ENCODE measurements around the gene CCDC60. TPM values are rescaled to one million over a fixed set of nuclear protein-coding genes. Genes with fewer than 3 reads are reported as not detected.

Gene CCDC60
- total RNA-seq, 2 experiments from 2014 or later = not detected

DNA sequence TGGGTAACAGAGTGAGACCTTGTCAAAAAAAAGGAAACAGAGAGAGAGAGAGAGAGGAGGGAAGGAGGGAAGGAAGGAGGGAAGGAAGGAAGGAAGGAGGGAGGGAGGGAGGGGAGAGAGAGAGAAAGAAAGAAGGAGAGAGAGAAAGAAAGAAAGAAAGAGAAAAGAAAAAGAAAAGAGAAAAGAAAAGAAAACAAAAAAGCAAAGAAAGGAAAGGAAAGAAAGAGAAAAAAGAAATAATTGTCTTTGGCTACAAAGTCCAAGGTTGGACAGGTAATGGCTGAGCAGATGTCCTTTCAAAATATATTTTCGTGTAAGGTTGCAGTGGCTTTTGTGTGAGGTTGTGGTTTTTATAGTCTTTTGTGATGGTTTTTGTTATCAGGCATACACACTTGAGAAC is 21.6 kb upstream of the CCDC60 start:
- Mint-ChIP-seq H3K9me3 (no peaks in the 10 kb centered on the region), H3K36me3 (ENCODE audit: low read depth) (no peaks in the 10 kb centered on the region), H3K4me3 (no peak overlapping the region), H3K27me3 (ENCODE audit: low read depth) (no peaks in the 10 kb centered on the region), H3K27ac (no peak overlapping the region), H3K4me1 (ENCODE audit: low read depth) (no peaks in the 10 kb centered on the region)
- intact Hi-C loops (cut with micrococcal nuclease) = no loop called here
- no peak for DNase-seq
- CTCF ChIA-PET = no interaction called here

DNA sequence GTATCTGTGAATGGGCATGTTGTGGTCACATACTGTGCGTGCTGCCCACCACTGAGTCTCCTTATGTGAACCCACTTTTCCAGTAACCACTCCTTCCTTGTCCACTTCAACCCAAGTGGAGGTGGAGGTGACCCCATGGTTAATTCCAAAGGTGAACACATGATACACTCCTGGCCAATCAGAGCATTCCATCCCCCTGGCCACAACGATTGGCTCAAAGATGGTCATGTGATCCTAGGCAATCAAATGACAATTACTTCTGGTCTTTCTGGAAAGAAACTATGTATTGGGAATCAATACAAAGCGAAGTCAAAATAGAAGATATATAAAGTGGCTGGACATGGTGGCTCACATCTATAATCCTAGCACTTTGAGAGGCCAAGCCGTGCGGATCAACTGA is 20.2 kb upstream of the CCDC60 start:
- no peaks in the 10 kb centered on the region for H3K4me1 Mint-ChIP-seq (ENCODE audit: low read depth)
- intact Hi-C loops (cut with micrococcal nuclease) = no loop called here
- no peak for DNase-seq
- no peaks in the 10 kb centered on the region for H3K9me3 Mint-ChIP-seq
- no peak overlapping the region for H3K4me3 Mint-ChIP-seq
- no peaks in the 10 kb centered on the region for H3K36me3 Mint-ChIP-seq (ENCODE audit: low read depth)
- H3K27me3 Mint-ChIP-seq (ENCODE audit: low read depth) = no peaks in the 10 kb centered on the region
- CTCF ChIA-PET = no interaction called here
- no peak overlapping the region for H3K27ac Mint-ChIP-seq

DNA sequence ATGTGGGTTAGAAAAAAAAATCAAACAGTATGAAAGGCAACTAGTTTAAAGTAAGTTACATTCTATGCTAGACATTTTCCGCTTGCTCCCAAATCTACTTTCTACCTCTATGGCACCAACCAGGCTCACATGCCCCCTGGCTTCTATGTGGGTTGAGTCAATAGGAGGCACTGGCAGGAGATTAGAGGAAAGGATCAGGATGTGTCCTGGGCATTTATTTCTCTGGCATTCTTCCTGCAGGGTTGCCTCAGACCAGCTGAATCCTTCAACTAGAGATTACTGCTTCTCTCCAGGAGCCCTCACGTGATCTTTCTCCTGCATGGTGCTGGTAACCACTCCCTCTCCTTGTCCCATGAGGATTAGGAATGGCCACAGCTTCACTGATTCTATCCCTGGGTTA is 14.9 kb upstream of the CCDC60 start:
- peaks cover 11% of the 10 kb centered on the region for H3K27me3 Mint-ChIP-seq (ENCODE audit: low read depth)
- H3K36me3 Mint-ChIP-seq (ENCODE audit: low read depth) = no peaks in the 10 kb centered on the region
- H3K4me1 Mint-ChIP-seq (ENCODE audit: low read depth) = no peaks in the 10 kb centered on the region
- H3K27ac Mint-ChIP-seq = no peak overlapping the region
- no peaks in the 10 kb centered on the region for H3K9me3 Mint-ChIP-seq
- intact Hi-C loops (cut with micrococcal nuclease) = no loop called here
- DNase-seq = no peak
- H3K4me3 Mint-ChIP-seq = no peak overlapping the region
- CTCF ChIA-PET = no interaction called here

DNA sequence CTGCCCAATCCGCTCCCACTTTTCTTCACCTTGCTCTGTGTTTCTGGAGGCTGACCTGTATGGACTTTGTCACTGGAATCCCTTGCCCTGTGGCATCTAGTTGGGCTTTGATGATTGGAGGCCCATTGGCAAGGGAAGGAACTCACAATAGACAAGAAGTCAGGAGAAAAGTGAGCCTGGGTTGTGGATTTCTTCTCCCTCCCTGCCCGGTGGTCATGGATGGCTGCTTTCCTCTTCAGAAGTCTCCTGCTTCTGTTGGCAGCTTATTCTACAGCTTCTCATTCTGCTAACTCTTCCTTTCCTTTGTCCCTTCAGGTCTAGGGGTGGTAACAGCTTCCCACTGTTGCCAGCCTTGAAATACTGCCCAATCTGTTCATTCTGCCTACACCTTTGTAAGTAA is 13.9 kb upstream of the CCDC60 start:
- no peak for DNase-seq
- CTCF ChIA-PET = no interaction called here
- Mint-ChIP-seq H3K4me3 (no peak overlapping the region), H3K4me1 (ENCODE audit: low read depth) (no peaks in the 10 kb centered on the region), H3K9me3 (no peaks in the 10 kb centered on the region), H3K27ac (no peak overlapping the region), H3K36me3 (ENCODE audit: low read depth) (no peaks in the 10 kb centered on the region), H3K27me3 (ENCODE audit: low read depth) (peaks cover 11% of the 10 kb centered on the region)
- intact Hi-C loops (cut with micrococcal nuclease) = no loop called here

DNA sequence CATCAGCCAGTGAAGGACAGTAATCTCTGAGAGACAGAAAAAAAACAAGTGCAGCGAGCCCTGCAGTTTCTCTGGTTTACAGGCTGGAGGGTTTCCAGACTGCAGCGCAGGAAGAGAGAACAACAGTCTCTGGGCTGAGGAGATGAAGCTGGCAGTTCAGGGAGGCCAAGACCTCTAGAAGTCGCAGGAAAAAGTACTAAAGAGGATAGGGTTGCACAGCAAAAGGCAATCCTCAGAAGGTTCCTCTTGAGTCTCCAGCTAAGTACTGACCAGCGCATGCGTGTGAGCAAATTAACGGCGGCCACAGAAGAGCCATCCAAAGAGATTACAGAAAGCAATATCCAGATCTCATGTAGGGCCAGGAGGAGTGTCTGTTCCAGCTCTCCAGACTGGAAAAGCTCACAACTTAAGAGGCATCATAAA is 12.2 kb upstream of the CCDC60 start:
- Mint-ChIP-seq H3K27ac (no peak overlapping the region), H3K9me3 (no peaks in the 10 kb centered on the region), H3K36me3 (ENCODE audit: low read depth) (no peaks in the 10 kb centered on the region), H3K4me3 (no peak overlapping the region), H3K4me1 (ENCODE audit: low read depth) (no peaks in the 10 kb centered on the region), H3K27me3 (ENCODE audit: low read depth) (peaks cover 11% of the 10 kb centered on the region)
- CTCF ChIA-PET = no interaction called here
- no peak for DNase-seq
- intact Hi-C loops (cut with micrococcal nuclease) = no loop called here

DNA sequence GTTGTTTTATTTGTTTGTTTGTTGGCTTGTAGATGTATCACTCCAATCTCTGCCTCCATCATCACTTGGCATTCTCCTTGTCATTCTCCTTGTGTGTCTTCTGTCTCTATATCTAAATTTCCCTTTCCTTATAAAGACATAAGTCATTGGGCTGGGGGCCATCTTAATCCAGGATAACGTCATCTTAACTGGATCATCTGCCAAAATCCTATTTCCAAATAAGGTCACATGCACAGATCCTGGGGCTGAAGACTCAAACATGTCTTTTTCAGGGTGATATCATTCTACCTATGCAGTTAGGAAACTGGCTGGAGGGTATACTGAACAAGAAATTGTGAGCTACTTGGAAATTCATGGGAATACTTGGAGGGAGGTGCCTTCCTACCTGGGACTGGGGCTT is 8.7 kb upstream of the CCDC60 start:
- H3K9me3 Mint-ChIP-seq = no peaks in the 10 kb centered on the region
- H3K27me3 Mint-ChIP-seq (ENCODE audit: low read depth) = peaks cover 6% of the 10 kb centered on the region
- H3K27ac Mint-ChIP-seq = no peak overlapping the region
- DNase-seq = no peak
- H3K36me3 Mint-ChIP-seq (ENCODE audit: low read depth) = no peaks in the 10 kb centered on the region
- CTCF ChIA-PET = no interaction called here
- H3K4me1 Mint-ChIP-seq (ENCODE audit: low read depth) = no peaks in the 10 kb centered on the region
- intact Hi-C loops (cut with micrococcal nuclease) = no loop called here
- no peak overlapping the region for H3K4me3 Mint-ChIP-seq

DNA sequence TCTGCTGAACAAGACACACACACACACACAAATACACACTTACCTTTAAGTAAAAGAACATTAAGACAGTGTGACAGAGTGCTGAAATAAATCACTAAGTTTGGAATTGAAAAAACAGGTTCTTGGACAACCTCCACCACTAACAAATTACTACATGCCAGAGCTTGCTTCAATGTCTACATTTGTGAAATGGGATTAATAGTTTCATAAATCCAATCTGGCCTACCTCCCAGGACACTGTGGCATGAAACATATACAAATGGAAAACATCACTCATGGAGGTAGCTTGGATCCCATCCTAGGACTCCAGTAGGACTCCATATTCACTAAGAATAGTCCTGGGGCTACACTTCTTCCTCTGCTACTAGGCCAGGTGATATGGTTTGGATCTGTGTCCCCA is 8.2 kb upstream of the CCDC60 start:
- Mint-ChIP-seq H3K27me3 (ENCODE audit: low read depth) (peaks cover 4% of the 10 kb centered on the region), H3K4me3 (no peak overlapping the region), H3K36me3 (ENCODE audit: low read depth) (no peaks in the 10 kb centered on the region), H3K4me1 (ENCODE audit: low read depth) (no peaks in the 10 kb centered on the region), H3K27ac (no peak overlapping the region), H3K9me3 (no peaks in the 10 kb centered on the region)
- DNase-seq = no peak
- intact Hi-C loops (cut with micrococcal nuclease) = no loop called here
- CTCF ChIA-PET = no interaction called here

DNA sequence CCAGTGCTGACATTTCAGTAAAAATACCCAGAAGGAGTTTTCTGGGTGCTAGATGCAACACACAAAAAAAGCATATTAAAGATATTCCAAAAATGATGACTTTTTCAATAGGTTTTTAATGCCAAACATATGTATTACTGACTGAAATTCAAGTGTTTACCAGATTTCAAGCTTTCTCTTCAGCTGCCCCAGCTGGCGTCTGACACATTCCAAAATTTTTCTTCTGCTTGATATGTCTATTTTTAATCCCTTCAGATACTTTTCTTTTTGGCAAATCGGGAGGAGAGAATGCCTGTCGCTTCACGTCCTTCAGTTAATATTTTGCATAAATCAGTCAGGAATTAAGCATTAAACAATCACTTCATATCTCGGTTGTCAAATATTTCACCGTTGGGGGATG is 7.1 kb upstream of the CCDC60 start:
- Mint-ChIP-seq H3K27me3 (ENCODE audit: low read depth) (peaks cover 2% of the 10 kb centered on the region), H3K9me3 (no peaks in the 10 kb centered on the region), H3K4me1 (ENCODE audit: low read depth) (no peaks in the 10 kb centered on the region), H3K27ac (no peak overlapping the region), H3K4me3 (no peak overlapping the region), H3K36me3 (ENCODE audit: low read depth) (no peaks in the 10 kb centered on the region)
- intact Hi-C loops (cut with micrococcal nuclease) = no loop called here
- CTCF ChIA-PET = no interaction called here
- no peak for DNase-seq

DNA sequence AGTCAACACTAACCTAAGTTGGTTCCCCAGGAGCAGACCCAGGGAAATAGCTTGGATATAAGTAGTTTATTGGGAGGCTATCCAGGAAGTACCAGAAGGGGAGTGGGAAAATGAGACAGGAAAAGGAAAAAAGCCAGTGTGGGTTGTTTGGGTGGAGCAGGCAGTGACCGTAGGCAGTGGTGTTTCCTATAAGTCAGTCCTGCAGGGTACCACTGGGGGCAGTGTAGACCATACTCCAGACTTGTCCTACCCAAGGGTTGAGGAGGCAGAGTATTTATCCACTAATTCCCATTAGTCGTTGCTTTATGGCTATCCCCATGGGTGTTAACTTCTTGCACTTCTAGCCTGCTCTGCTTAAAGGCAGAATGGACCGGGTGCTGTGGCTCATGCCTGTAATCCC is 6.4 kb upstream of the CCDC60 start:
- CTCF ChIA-PET = no interaction called here
- no peaks in the 10 kb centered on the region for H3K36me3 Mint-ChIP-seq (ENCODE audit: low read depth)
- H3K27me3 Mint-ChIP-seq (ENCODE audit: low read depth) = peaks cover 4% of the 10 kb centered on the region
- no peak overlapping the region for H3K4me3 Mint-ChIP-seq
- intact Hi-C loops (cut with micrococcal nuclease) = no loop called here
- peak; percentile 6 for DNase-seq
- no peaks in the 10 kb centered on the region for H3K4me1 Mint-ChIP-seq (ENCODE audit: low read depth)
- H3K9me3 Mint-ChIP-seq = no peaks in the 10 kb centered on the region
- H3K27ac Mint-ChIP-seq = no peak overlapping the region

DNA sequence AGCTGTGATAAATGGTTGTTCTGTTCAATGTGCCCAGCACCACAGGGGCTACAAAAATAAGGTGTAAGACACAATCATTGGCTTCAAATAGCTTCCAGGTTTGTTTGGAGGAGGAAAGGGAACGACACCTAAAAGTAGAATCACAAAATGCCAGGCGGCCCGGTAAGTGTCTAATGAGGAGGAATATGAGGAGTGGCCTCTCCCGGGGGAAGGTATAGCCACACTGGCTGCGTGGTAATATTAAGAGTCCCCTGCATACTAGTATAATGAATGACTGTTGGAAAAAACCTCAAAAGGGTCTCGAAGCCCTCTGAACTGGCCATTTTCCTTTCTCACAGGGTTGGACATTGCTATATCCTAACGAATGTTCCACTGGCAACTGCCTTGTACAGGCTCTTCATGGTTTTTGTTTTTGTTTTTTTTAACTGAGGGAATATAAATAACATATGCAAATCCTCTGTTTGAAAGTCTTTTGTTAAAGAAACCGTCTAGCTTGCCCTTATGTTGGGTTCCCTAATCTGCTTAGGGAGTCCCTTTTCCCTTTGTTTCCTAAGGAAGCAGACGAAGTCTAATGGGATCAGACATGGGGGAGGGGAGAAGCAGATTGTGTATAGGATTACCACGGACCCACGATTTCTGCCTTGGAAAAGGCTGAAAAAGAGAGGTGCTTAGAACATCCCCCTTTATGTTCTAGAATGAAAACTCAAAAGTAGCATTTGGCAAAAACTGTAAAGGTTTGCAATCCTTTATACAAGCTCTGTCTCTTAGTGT is 4.2 kb downstream of the CCDC60 start:
- peaks cover 14% of the 10 kb centered on the region for H3K27me3 Mint-ChIP-seq (ENCODE audit: low read depth)
- DNase-seq = no peak
- no peak overlapping the region for H3K4me3 Mint-ChIP-seq
- no peaks in the 10 kb centered on the region for H3K4me1 Mint-ChIP-seq (ENCODE audit: low read depth)
- H3K36me3 Mint-ChIP-seq (ENCODE audit: low read depth) = no peaks in the 10 kb centered on the region
- no peaks in the 10 kb centered on the region for H3K9me3 Mint-ChIP-seq
- CTCF ChIA-PET = no interaction called here
- H3K27ac Mint-ChIP-seq = no peak overlapping the region
- intact Hi-C loops (cut with micrococcal nuclease) = no loop called here

DNA sequence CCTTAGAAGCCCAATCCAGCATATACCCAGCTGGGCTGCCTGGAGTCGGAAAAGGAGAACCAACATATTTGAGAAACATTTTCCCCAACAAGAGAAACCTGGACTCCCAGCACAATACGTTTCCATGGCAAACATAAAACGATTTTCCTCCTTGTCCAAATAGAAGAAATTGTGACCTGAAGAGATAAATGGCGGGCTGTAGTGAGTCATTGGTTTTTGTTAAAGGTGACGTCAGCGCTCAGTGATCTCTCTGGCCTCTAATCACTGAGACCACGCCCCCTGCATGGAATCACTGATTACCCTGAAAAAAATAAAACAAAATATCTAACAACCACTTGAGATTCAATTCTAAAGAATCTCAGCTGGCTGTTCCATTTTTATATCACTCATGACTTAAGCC is 6.0 kb downstream of the CCDC60 start:
- H3K36me3 Mint-ChIP-seq (ENCODE audit: low read depth) = no peaks in the 10 kb centered on the region
- H3K27me3 Mint-ChIP-seq (ENCODE audit: low read depth) = peaks cover 6% of the 10 kb centered on the region
- CTCF ChIA-PET = no interaction called here
- H3K4me1 Mint-ChIP-seq (ENCODE audit: low read depth) = no peaks in the 10 kb centered on the region
- intact Hi-C loops (cut with micrococcal nuclease) = no loop called here
- DNase-seq = no peak
- no peak overlapping the region for H3K4me3 Mint-ChIP-seq
- no peak overlapping the region for H3K27ac Mint-ChIP-seq
- no peaks in the 10 kb centered on the region for H3K9me3 Mint-ChIP-seq

DNA sequence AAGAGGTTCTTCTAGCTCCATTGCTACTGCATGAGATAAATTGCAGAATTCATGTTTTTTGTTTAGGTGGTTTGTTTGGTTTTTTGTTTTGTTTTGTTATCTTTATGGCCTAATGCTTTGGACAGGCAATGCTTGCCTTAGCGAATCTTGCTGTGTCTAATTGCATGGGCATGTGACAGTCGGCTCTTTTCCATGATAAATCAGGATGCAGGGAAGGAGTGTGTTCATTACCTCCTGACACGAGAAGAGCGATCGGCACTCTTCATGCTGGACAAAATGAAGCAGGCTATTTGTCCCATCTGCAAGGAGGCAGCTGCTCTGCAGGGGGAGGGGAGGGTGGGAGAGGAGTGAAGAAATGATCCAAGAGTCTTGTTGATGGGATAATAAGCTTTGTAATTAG is 6.5 kb downstream of the CCDC60 start:
- CTCF ChIA-PET = no interaction called here
- intact Hi-C loops (cut with micrococcal nuclease) = no loop called here
- no peaks in the 10 kb centered on the region for H3K9me3 Mint-ChIP-seq
- peaks cover 4% of the 10 kb centered on the region for H3K27me3 Mint-ChIP-seq (ENCODE audit: low read depth)
- no peaks in the 10 kb centered on the region for H3K4me1 Mint-ChIP-seq (ENCODE audit: low read depth)
- H3K36me3 Mint-ChIP-seq (ENCODE audit: low read depth) = no peaks in the 10 kb centered on the region
- H3K4me3 Mint-ChIP-seq = no peak overlapping the region
- H3K27ac Mint-ChIP-seq = no peak overlapping the region
- no peak for DNase-seq

DNA sequence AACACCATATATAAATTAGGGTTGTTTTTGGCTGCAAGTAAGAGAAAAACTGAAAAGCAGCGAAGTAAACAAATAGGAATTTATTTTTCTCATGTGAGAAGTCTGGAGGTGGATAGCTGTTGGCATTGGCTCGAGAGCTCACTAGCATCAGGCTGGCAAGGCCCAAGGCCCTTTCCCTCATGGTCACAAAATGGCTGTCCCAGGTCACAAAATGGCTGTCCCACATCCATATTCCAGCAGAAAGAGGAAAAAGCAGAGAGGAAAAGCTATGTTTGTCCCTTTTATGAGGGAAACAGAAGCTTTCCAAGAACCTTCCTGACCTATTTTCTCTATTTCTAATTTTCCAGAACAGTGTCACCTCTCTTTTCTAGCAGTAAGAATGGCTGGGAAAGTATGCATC is 7.5 kb downstream of the CCDC60 start:
- Mint-ChIP-seq H3K36me3 (ENCODE audit: low read depth) (no peaks in the 10 kb centered on the region), H3K27ac (no peak overlapping the region), H3K9me3 (no peaks in the 10 kb centered on the region), H3K27me3 (ENCODE audit: low read depth) (peaks cover 3% of the 10 kb centered on the region), H3K4me1 (ENCODE audit: low read depth) (no peaks in the 10 kb centered on the region), H3K4me3 (no peak overlapping the region)
- DNase-seq = no peak
- CTCF ChIA-PET = no interaction called here
- intact Hi-C loops (cut with micrococcal nuclease) = no loop called here

Data from activated naive CD4-positive, alpha-beta T cell treated with anti-CD3 and anti-CD28 coated beads for 36 hours (primary cell).